Ovary (tissue), 3 donors: ENCODE data around the gene UPF1.

Experiments
- CTCF ChIP-seq, 3 donors: fragments of 450-650 bp in 2 of 3; fragments of 200-600 bp in 1 of 3; IDR thresholded peaks; one replicate each; pipeline versions ENCODE4 v1.5.1 to v1.8.0; 2016 to 2022; ENCODE audit warnings: antibody characterized with exemption in 3 of 3, mild to moderate bottlenecking in 1 of 3
- EP300 ChIP-seq: sonication (generic); formaldehyde crosslinking; IDR thresholded peaks from one replicate; pipeline ENCODE4 v1.6.1; 2017; ENCODE audit warnings: antibody characterized with exemption
- POLR2A ChIP-seq: fragments of 450-650 bp; IDR thresholded peaks from one replicate; pipeline ENCODE4 v1.6.1; 2017; ENCODE audit warnings: antibody characterized with exemption, mild to moderate bottlenecking, moderate library complexity
- donor health status: DM: no; HTN: no; CAD: no.

- TF ChIP-seq CTCF (IDR thresholded peaks at IDR 0.05): no peak
- TF ChIP-seq POLR2A: no peak
- TF ChIP-seq EP300: no peak
Observed at GRCh38 chr19:18893587-18894253, 62.0 kb downstream of the UPF1 start.
